Measurements from ENCODE around the gene ZKSCAN2. TPM values are rescaled to one million over a fixed set of nuclear protein-coding genes. Genes with fewer than 3 reads are reported as not detected.
A peak's percentile ranks its signal among the peaks of the same experiment; 100 is the strongest.

Gene ZKSCAN2
- total and polyA plus RNA-seq, 9 of the 15 experiments (the other 6 are each of a cell fraction or from before 2014, with no cell fraction given), result 1.3 to 9.5 (median 4.2) TPM

DNA sequence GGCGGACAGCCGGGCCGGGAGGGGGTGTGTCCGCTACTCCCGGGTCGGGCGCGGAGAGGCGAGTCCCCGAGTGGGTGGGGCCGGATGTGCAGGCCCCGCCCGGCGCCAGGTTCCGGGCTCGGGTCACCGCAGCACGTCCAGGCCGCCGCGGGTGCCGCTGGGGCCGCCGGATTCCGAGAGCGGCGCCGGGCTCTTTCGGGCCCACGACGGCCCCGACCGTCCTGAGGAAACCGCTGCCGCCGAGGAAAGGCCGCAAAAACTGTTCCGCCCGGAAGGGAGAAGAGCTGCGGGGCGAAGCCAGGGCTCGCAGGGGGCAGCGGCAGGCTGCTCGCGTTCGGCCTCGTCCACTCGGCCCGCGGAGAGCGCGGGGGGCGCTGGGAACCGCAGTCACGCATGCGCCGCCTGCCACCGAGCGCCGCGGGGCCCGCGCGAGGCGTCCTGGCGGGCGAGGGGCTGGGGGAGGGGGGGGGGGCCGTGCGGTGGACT lies at the start of gene ZKSCAN2 (continued):
- TF ChIP-seq, protein P1, sequence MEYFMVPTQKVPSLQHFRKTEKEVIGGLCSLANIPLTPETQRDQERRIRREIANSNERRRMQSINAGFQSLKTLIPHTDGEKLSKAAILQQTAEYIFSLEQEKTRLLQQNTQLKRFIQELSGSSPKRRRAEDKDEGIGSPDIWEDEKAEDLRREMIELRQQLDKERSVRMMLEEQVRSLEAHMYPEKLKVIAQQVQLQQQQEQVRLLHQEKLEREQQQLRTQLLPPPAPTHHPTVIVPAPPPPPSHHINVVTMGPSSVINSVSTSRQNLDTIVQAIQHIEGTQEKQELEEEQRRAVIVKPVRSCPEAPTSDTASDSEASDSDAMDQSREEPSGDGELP (CRISPR knock-in tag; IDR thresholded peaks at IDR 0.05; ENCODE audit: borderline replicate concordance), result peak; percentile 52; the same call in 1 of the 2 replicates
- TF ChIP-seq PRPF4 (IDR thresholded peaks at IDR 0.05; ENCODE audit: insufficient read depth, low read depth, low read length, poor library complexity, severe bottlenecking) (no peak), PURB (CRISPR knock-in tag; IDR thresholded peaks at IDR 0.05; ENCODE audit: low read depth) (no peak), MYBL2 (IDR thresholded peaks at IDR 0.05; ENCODE audit: low read depth) (no peak), MYBL2 (CRISPR knock-in tag; IDR thresholded peaks at IDR 0.05; ENCODE audit: borderline replicate concordance) (no peak), ZBTB17 (CRISPR knock-in tag; IDR thresholded peaks at IDR 0.05) (0 out of 2 replicates have a peak, but pooled peaks have one; percentile 38), ZNF584 (CRISPR knock-in tag; IDR thresholded peaks at IDR 0.05; ENCODE audit: low read depth) (0 out of 2 replicates have a peak, but pooled peaks have one; percentile 23), ZNF212 (CRISPR knock-in tag; IDR thresholded peaks at IDR 0.05) (no peak), TBP (optimal IDR thresholded peaks at IDR 0.05; ENCODE audit: low read depth, low read length) (peak; percentile 29), CCNT2 (IDR thresholded peaks at IDR 0.05; ENCODE audit: borderline replicate concordance, extremely low read depth, insufficient read length, low read depth, low read length) (peak; percentile 88), PHF8 (IDR thresholded peaks at IDR 0.05; ENCODE audit: borderline replicate concordance, low read length) (peak; percentile 81), TCF7 (IDR thresholded peaks at IDR 0.05; ENCODE audit: borderline replicate concordance) (peak; percentile 32; the same call in 1 of the 2 replicates), CHD4 (IDR thresholded peaks at IDR 0.05; ENCODE audit: insufficient read depth, insufficient replicate concordance, low read depth, low read length, poor library complexity, severe bottlenecking) (no peak), MBD2 (IDR thresholded peaks at IDR 0.05; ENCODE audit: borderline replicate concordance, low read depth) (0 out of 2 replicates have a peak, but pooled peaks have one; percentile 41), ZFX (CRISPR knock-in tag; IDR thresholded peaks at IDR 0.05) (peak; percentile 99), GATAD2B (IDR thresholded peaks at IDR 0.05; ENCODE audit: borderline replicate concordance) (peak; percentile 13; the same call in 1 of the 2 replicates)
- TF ChIP-seq, protein P2, sequence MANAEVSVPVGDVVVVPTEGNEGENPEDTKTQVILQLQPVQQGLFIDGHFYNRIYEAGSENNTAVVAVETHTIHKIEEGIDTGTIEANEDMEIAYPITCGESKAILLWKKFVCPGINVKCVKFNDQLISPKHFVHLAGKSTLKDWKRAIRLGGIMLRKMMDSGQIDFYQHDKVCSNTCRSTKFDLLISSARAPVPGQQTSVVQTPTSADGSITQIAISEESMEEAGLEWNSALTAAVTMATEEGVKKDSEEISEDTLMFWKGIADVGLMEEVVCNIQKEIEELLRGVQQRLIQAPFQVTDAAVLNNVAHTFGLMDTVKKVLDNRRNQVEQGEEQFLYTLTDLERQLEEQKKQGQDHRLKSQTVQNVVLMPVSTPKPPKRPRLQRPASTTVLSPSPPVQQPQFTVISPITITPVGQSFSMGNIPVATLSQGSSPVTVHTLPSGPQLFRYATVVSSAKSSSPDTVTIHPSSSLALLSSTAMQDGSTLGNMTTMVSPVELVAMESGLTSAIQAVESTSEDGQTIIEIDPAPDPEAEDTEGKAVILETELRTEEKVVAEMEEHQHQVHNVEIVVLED (CRISPR knock-in tag; IDR thresholded peaks at IDR 0.05), result peak; percentile 64
- TF ChIP-seq, protein P3, sequence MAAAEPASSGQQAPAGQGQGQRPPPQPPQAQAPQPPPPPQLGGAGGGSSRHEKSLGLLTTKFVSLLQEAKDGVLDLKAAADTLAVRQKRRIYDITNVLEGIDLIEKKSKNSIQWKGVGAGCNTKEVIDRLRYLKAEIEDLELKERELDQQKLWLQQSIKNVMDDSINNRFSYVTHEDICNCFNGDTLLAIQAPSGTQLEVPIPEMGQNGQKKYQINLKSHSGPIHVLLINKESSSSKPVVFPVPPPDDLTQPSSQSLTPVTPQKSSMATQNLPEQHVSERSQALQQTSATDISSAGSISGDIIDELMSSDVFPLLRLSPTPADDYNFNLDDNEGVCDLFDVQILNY (CRISPR knock-in tag; IDR thresholded peaks at IDR 0.05), result no peak
- TF ChIP-seq, protein P4, sequence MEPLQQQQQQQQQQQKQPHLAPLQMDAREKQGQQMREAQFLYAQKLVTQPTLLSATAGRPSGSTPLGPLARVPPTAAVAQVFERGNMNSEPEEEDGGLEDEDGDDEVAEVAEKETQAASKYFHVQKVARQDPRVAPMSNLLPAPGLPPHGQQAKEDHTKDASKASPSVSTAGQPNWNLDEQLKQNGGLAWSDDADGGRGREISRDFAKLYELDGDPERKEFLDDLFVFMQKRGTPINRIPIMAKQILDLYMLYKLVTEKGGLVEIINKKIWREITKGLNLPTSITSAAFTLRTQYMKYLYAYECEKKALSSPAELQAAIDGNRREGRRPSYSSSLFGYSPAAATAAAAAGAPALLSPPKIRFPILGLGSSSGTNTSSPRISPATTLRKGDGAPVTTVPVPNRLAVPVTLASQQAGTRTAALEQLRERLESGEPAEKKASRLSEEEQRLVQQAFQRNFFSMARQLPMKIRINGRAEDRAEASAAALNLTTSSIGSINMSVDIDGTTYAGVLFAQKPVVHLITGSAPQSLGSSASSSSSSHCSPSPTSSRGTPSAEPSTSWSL (CRISPR knock-in tag; IDR thresholded peaks at IDR 0.05; ENCODE audit: borderline replicate concordance), result 0 out of 2 replicates have a peak, but pooled peaks have one; percentile 55
- TF ChIP-seq, protein P5, sequence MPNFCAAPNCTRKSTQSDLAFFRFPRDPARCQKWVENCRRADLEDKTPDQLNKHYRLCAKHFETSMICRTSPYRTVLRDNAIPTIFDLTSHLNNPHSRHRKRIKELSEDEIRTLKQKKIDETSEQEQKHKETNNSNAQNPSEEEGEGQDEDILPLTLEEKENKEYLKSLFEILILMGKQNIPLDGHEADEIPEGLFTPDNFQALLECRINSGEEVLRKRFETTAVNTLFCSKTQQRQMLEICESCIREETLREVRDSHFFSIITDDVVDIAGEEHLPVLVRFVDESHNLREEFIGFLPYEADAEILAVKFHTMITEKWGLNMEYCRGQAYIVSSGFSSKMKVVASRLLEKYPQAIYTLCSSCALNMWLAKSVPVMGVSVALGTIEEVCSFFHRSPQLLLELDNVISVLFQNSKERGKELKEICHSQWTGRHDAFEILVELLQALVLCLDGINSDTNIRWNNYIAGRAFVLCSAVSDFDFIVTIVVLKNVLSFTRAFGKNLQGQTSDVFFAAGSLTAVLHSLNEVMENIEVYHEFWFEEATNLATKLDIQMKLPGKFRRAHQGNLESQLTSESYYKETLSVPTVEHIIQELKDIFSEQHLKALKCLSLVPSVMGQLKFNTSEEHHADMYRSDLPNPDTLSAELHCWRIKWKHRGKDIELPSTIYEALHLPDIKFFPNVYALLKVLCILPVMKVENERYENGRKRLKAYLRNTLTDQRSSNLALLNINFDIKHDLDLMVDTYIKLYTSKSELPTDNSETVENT (CRISPR knock-in tag; IDR thresholded peaks at IDR 0.05), result peak; percentile 80
